HG03039 (cell line): ENCODE measurements around the gene LRFN2.

Source experiments
- ATAC-seq: cut with Tn5 transposase; IDR thresholded peaks from one replicate; pipeline ENCODE4 v1.9.1; 2021; ENCODE audit warnings: mild to moderate bottlenecking, moderate library complexity; ENCODE audit not compliant: unreplicated experiment

The LRFN2 gene

DNA sequence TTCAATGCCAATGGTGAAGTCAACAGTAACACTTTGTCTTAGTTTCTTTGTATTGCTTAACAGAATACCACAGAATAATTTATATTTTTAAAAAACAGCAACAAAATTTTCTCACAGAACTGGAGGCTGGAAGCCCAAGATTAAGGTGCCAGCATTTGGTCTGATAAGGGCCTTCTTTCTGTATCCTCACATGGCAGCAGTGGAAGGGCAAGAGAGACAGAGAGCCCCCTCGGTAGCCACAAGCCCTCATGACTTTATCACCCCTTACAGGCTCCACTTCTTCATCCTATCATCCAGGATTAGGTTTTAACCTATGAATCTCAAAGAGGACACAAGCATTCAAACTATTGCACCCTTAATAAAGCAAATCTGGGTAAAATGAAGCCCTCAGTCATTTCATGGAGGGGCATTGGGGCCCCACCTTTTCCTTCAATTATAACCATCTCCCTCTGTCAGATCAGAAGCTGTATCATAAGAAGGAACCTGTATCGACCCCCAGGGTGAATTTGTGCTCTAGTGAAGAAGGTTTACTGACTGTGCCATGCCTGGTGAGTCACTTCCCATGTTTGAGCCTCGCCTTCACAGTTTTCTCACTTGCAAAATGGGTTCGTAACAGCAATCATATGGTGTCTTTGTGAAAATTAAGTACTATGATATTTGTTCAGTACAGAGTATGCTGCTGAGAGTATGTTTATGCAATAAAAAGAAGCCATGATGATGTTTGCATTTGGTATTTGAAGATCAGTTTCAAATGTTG, 178.2 kb downstream of the LRFN2 start:
- no peak for ATAC-seq

DNA sequence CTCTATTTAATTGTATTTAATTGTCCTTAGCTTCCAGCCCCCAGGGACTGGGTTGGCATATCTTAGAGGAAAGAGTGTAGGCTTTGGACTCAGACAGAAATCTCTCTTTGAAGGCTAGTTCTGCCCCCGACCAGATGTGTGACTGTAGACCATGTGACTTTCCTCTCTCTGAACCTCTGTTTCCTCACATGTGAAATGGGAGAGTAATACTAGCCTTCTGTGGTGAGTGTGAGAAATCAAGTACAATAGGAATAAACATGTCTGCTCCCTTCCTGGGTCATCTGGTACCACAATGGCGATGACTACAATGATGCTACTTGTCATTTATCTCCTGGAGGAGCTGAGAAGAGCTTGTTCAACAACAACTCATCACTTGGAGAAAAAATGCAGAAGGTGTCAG, 179.9 kb downstream of the LRFN2 start:
- no peak for ATAC-seq

DNA sequence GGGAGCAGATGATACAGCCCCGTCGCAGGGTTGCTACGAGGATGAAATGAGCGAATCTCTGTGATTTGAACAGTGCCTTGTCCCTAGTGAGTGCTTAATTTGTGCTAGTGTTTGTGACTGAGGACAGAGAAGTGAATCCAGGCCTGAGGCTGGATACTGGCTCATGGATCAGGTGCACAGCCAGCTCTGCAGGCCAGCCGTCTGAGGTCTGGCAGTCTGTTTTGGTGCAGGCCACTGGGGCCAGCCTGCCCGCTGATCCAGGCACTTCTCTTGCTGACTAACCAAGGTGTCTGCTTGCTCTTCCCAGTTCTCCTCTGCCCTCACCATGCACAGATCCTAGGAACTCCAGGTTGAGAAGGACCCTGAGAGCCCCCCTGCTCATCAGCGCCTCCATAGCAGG, 181.0 kb downstream of the LRFN2 start:
- no peak for ATAC-seq

DNA sequence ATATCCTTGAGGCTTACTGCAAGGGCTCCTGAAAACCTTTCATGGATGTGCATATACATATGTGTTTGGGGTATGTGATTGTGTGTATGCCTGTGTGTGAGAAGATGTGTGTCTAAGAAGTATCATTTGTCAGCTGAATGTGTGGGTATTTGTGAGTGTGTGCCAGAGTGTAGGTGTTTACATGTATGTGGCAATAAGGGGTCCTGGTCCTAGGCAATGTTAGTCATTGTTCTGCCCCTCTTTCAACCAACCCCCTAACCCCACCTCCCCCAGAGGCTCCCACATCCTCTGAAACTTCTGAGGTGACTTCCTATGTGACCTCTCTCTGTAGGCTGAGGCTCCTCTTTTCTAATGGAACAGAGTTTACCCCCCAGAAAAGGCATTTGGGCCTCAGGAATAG, 186.4 kb downstream of the LRFN2 start:
- ATAC-seq, result no peak

DNA sequence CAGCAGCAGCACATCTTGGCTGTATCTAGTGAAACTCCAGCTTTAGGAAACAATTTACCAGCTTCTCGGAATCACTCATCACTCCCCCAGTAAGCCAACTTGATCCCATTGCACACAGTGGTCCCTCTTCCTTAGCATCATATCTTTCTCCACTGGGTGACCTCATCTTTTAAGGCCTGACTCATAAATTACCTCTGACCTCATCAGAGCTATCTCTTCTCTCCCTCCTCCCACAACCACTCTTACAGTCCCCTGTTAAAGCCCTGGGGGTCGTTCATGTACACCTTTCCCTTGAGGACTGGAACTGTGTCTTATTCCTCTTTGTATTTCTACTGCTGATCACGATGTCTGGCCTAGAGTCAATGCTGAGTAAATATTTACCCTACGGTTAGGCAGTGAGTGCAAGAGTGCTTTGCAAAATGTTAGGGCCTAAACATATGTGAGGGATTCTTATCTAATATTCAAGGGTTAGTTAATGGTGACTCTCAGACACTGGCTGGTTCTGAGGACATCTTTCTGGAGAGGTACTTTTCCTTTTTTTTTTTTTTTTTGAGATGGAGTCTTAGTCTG, 187.2 kb downstream of the LRFN2 start:
- no peak for ATAC-seq

DNA sequence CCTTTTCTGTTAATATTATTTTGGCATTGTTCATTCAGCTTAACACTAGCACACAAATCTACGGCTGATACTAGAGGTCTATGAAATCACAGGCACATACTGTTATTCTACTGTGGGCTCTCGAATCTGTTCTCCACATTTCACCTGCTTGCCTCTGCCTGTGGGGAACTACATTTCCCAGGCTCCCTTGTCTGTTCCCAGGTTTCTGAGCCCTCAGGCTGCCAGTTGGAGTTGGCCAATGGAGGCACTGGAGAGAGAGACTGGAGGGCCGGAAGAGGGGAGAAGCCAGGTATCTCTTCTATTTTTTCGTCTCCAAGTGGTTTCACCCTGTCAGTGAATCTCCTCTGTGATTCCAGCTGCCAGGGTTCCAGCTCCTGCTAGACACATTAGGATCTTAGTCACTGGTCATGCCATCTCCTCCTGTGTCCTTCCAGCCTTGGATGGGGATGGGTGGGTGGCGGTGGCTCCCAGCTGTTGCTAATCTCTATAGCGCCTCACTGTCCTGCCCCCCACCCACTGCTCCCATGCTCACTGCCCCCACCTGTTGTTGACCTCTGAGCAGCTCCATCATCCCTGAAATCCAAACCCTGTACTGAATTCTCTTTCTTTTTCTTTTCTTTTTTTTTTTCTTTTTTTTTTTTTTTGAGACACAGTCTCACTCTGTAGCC, 188.2 kb downstream of the LRFN2 start:
- no peak for ATAC-seq

DNA sequence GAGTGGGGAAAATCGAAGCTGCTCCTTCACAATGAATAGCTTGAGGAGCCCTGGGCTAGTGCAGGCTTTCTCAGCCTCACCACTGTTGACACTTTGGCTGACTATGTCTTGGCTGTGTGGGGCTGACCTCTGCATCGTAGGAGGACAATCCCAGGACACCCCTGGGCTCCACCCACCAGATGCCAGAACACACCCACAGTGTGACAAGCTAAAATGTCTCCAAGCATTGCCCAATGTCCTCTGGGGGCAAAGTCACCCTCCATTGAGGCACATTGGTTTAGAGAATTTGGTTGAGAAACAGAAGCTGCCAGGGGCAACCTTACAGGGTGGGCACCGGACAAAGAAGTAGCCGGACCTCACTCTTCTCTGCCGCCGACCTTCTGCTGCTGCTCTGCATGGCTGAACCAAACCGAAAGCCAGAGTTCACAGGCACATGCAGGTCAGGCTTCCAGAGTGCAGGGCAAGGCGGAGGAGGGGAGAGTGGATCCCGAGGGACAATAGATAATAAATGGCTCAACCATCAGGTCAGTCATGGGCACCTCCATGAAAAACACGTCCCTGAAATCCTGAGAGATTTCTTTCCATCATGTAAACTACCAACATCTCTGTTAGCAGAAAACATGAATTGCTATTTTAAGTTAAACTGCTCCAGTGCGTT, 189.0 kb downstream of the LRFN2 start:
- ATAC-seq, result no peak

DNA sequence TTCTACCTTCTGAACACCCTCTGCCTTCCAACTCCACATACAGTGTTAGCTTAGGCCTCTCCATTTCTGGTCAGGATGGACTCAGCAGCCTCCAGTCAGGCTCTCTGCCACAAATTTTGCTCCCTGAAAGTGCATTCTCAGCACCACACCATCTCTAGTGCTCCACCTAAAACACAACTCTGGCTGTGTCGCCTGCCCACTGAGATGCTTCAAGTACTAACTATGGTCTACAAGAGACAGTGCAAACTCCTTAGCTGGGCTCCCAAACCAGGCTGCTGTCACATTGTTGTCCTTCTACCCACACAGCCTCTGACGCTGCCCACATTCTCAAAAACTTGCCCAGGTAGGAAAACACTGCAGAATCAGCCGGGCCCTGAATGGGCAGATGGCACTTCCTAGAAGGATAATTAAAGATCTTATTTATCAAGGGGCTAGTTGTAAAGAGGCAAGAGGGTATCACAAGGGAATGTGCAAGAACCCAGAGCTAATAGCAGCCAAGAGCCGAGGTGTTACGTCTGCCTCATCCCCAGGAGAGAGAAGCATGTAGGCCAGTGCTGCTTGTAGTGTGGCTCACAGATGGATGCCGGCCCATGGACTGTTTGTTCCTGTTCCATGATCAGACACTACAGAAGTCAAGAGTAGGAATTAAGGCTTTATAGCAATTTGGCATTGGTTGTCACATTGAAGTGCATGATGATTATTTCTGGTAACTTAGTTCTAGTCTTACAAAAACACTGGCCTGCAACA, 189.7 kb downstream of the LRFN2 start:
- ATAC-seq, result no peak

DNA sequence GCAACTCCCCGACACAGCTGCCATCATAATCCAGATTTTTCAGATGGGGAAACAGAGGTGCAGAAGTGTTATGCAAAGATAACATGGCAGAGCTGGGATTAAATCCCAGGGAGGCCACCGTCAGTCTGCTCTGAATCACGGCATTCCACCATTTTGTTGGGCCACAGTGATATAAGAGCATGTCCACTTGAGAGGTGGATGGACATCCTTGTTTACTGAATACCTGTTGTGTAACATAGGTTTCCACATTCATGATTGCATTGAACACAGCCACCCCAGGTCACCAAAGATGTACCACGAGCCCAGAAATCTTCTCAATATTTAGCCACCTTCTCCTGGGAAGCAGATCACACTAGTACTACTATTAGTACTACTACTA, 191.5 kb downstream of the LRFN2 start:
- ATAC-seq, result no peak

DNA sequence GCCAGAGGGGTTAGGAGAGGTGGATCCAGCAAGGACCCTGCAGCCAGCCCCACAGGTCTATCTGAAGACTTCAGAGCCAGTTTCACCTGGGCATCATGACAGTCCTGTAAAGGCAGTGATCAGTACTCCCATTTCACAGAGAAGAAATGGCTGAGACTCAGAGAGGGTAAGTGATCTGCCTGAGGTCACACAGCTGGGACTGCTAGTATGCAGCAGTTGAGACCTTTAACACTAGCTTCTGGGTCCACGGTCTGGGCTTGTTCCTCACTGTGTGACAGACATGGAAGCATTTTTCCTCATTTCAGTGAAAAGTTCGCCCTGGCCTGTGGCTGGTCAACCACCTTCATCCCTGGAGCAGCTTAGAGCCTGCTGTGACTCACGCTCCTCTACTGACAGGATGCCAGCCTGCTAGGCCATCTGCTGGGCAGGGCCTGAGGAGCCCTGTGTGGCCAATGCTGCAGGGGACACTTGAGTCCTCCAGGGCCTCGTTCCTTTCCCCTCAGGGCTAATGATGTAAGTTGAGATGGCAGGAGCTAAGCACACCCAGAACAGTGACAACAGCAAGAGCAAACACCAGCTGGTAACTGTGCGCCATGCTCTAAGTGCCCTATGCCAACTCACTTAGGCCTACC, 192.0 kb downstream of the LRFN2 start:
- no peak for ATAC-seq

DNA sequence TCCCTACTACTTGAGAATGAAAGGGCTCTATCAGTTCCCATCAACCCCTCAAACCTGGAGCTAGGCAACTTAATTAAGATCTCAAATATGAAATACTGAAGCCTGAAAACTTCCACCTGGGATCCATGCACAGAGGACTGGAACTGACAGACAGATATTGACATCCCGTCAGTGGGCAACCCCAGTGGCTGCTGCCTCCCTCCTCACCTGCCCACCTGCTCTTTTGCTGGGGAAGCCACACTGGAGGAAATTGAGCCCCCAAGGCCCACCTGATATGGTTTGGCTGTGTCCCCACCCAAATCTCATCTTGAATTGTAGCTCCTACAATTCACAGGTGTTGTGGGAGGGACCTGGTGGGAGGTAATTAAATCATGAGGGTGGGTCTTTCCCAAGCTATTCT, 192.8 kb downstream of the LRFN2 start:
- no peak for ATAC-seq

DNA sequence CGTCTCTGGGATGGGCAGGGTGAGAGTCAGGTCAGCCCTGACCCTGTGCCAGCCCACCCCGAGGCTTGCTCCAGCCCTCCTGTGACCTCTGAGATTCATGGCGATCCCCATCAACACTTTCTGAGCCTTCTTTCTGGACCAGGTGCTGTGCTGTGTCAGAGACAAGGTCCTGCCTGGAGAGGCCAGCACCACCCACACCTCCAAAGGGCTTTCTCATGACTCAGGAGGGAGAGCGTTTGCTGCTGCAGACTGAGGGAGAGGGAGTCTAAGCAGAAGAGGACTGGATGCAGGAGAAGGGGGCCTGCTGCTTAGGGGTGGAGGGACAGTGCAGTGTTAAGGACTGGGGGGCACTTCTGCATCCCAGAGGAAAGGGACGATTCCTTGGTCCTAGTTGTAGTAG, 193.5 kb downstream of the LRFN2 start:
- no peak for ATAC-seq

DNA sequence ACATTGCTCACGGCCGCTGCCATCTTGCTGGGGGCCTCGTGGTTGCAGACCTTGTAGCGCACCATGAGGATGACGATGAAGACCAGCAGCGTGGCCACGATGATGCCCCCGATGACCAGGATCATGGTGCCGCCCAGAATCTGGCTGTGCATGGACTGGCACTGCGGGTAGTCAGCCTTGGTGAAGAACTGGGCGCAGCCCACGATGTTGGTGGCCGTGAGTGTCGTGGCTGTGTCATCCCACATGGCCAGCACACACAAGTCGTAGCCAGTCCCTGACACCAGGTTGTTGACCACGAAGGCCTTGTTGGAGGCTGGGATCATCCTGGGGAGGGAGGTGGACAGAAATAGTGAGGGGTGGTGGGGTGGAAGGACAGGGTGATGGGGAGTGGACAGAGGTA, 194.6 kb downstream of the LRFN2 start:
- no peak for ATAC-seq

DNA sequence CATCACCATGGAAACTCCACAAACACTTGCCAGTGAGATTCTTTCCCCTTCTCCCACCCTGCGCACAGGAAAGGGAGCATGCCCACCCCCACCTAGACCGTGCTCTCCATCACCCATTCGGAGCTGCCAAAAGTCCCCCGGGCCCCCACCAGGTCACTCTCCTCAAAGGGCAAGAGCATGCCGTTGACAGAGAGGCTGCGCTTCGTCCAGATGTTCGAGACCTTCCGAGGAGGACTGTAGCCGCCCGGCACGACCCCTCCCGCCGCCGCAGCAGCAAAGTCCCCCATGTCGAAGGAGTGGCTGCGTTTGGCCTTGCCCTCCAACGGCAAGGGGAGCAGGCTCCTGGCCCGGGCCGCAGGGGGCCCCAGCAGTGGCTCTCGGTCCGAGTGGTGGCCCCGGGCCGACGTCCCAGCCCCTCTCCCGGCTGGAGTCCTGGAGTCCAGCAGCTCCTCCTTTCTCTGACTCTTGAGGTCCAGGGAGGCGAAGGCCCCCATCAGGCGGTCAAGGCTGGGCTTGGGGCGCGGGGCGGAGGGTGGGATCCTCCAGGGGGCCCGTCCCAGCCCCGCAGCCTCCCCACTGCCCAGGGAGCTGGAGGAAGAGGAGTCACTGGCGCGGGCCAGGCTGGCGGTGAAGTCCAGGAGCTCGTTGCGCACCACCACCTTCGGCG, 195.2 kb downstream of the LRFN2 start:
- ATAC-seq, result no peak

DNA sequence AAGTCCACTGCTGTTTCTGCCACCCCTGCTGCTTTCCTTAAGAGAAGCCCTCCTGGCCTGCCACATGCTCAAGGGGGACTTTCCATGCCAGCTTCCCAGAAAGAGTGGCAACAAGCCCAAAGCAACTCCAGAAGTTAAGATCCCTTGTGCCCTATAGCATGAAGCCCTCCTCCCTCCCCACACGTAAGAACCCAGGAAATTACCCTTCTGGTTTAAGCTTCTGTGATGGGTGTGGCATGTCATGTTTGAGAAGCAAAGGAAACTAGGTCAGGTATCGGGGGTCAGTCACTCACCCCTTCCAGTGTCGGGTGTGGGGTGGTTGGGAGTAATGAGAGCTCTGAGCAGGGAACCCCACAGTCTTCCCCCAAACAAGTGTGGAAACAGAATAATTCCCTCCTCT, 196.1 kb downstream of the LRFN2 start:
- ATAC-seq, result no peak

DNA sequence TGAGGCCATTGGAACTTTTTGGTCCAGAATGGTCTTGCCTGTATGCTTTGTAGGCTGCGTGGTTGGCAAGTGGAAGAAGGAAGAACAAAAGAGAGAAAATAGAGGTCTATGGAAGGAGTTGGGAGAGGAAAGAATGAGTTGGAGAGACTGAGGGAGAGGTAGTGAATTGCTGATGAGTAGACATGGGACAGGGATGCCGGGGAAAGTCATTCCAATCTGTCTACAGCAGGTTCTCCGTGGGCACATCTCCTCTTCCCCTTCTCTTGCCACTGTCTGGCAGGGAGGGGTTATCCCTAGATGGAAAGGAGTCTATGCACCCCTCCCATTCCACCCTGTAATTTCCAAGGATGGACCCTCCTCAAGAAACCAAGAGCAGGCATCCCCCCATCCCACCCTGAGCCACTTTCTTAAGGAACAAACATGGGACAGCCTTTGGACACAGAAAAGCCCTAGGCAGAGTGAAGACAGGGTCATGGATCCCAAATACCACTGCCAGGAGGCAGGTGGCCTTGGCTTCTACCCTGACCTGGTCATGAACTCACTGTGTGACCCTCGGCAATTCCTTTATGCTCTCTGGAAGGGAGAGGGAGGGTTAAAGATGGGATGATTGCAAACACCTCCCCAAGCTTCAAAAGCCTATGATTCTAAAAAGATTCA, 196.9 kb downstream of the LRFN2 start:
- ATAC-seq, result no peak

DNA sequence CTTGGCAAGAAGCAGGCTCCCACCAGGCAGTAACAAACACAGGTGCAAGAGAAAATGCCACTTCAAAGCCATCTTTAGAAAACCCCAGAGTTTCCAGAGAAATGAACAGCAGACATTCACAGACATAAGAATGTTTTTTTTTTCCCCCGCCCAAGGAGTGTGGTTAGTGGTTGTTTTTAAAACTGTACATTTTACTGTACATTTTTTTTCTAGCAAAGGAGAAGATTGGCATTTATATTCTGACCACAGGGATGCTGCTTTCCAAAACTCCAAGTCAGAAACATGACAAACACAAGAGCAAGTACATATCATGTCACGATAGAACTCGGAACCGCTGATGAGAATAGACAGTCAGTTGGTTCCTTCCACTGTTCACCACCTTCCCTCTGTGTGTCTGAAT, 197.9 kb downstream of the LRFN2 start:
- no peak for ATAC-seq

DNA sequence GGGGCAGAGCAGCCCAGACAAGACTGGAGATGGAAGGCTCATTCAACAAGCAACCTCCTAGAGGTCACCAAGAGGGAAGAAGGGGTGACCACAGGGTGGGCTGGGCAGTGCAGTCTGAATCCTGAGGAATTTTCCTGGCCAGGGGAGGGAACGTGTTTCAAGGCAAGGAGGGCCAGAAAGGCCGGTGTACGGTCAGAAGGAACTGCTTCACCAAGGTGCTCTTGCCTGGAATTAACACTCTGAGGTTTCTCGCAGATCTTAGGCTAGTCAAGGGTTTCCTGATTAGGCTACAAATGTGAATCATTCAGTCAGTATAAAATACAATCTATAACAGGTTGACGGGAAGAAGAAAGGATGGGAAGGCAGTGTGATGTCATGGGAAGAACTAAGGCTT, 199.3 kb downstream of the LRFN2 start:
- no peak for ATAC-seq

DNA sequence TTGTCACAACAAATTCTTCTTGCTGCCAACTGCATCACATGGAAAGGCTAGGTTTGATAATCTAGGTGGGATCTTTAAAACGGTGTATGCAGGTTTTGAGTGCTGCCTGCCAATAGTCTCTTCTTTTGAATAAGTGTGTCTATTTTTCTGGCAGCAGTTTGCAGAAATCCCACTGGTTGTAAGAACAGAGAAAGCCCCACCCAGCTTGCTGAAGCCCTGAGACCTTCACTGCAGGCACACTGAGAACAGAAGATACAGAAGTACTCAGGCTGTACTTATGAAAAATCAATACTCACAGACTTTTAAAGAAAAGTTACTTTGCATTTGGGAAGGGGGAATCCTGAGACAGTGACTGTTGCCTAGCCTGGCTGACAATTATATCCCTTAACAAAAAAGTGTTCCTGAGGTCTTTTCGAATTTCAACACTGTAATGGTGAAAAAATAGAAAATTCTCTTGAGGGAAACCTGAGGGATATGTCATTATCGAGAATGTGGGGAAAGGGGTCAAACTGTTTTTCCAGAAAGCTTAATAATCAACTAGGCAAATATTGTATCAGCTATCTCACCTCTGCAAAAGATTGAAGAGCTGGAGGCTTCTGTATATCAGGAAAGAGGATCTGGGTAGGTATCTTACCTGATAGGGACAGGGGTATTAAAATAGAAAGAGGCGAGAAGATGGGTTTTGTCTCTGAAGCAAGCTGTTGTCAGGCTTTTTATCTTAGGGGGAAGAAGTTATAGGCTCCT, 199.9 kb downstream of the LRFN2 start:
- ATAC-seq, result no peak
